ENCODE data around the gene CSNK2B. TPM values are rescaled to one million over a fixed set of nuclear protein-coding genes. Genes with fewer than 3 reads are reported as not detected.

Gene CSNK2B
- total and polyA plus RNA-seq, 9 of the 15 experiments (the other 6 are each of a cell fraction or from before 2014, with no cell fraction given): 120 to 1,126 (median 529) TPM

DNA sequence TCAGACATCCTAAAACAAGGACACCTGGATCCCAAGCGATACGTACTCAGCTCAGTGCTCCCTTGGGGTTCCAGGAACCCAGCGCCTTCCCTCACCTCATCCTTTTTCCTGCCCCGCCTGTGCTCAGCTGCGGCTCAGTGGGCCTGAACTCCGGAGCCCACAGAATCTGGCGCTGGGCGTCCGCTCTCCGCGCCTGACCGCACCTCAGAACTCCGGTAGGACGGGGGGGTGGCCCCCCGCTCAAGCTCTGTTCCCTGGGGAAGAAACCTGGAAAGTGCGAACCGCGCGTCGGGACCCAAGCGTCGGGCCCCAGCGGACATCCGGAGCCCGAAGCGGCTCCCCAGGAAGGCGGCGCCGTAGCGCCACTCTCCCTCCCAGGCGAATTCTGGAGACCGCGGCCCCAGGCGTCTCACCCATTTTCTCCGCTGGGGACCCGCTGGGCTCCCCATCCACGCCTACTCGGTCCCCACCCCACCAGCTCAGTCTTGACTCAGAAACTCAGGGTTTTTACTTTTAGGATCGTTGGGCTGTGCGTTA is 15.3 kb downstream of the CSNK2B start (continued):
- TF ChIP-seq, protein P1, sequence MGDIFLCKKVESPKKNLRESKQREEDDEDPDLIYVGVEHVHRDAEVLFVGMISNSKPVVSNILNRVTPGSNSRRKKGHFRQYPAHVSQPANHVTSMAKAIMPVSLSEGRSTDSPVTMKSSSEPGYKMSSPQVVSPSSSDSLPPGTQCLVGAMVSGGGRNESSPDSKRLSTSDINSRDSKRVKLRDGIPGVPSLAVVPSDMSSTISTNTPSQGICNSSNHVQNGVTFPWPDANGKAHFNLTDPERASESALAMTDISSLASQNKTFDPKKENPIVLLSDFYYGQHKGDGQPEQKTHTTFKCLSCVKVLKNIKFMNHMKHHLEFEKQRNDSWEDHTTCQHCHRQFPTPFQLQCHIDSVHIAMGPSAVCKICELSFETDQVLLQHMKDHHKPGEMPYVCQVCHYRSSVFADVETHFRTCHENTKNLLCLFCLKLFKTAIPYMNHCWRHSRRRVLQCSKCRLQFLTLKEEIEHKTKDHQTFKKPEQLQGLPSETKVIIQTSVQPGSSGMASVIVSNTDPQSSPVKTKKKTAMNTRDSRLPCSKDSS (IDR thresholded peaks at IDR 0.05; ENCODE audit: low read depth, partially characterized antibody): peak; percentile 23
- TF ChIP-seq PRMT5 (CRISPR knock-in tag; IDR thresholded peaks at IDR 0.05): 0 out of 2 replicates have a peak, but pooled peaks have one; percentile 53
- TF ChIP-seq XRCC5 (IDR thresholded peaks at IDR 0.05; ENCODE audit: low read depth, low read length): peak; percentile 4; the same call in 1 of the 2 replicates
- TF ChIP-seq RAD51 (IDR thresholded peaks at IDR 0.05; ENCODE audit: borderline replicate concordance, low read depth): no peak
- 0 out of 2 replicates have a peak, but pooled peaks have one; percentile 45 for TF ChIP-seq ZBTB7A (IDR thresholded peaks at IDR 0.05; ENCODE audit: borderline replicate concordance, control insufficient read depth, low read depth, low read length)
- TF ChIP-seq RBFOX2 (IDR thresholded peaks at IDR 0.05; ENCODE audit: low read depth, low read length): 0 out of 2 replicates have a peak, but pooled peaks have one; percentile 23
- TF ChIP-seq, protein P2, sequence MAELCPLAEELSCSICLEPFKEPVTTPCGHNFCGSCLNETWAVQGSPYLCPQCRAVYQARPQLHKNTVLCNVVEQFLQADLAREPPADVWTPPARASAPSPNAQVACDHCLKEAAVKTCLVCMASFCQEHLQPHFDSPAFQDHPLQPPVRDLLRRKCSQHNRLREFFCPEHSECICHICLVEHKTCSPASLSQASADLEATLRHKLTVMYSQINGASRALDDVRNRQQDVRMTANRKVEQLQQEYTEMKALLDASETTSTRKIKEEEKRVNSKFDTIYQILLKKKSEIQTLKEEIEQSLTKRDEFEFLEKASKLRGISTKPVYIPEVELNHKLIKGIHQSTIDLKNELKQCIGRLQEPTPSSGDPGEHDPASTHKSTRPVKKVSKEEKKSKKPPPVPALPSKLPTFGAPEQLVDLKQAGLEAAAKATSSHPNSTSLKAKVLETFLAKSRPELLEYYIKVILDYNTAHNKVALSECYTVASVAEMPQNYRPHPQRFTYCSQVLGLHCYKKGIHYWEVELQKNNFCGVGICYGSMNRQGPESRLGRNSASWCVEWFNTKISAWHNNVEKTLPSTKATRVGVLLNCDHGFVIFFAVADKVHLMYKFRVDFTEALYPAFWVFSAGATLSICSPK (IDR thresholded peaks at IDR 0.05; ENCODE audit: borderline replicate concordance): 0 out of 2 replicates have a peak, but pooled peaks have one; percentile 28
- TF ChIP-seq, protein P3, sequence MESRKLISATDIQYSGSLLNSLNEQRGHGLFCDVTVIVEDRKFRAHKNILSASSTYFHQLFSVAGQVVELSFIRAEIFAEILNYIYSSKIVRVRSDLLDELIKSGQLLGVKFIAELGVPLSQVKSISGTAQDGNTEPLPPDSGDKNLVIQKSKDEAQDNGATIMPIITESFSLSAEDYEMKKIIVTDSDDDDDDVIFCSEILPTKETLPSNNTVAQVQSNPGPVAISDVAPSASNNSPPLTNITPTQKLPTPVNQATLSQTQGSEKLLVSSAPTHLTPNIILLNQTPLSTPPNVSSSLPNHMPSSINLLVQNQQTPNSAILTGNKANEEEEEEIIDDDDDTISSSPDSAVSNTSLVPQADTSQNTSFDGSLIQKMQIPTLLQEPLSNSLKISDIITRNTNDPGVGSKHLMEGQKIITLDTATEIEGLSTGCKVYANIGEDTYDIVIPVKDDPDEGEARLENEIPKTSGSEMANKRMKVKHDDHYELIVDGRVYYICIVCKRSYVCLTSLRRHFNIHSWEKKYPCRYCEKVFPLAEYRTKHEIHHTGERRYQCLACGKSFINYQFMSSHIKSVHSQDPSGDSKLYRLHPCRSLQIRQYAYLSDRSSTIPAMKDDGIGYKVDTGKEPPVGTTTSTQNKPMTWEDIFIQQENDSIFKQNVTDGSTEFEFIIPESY (CRISPR knock-in tag; IDR thresholded peaks at IDR 0.05): peak; percentile 86
- TF ChIP-seq SP1 (CRISPR knock-in tag; IDR thresholded peaks at IDR 0.05): peak; percentile 11; the same call in 1 of the 2 replicates
- TF ChIP-seq RBM14 (IDR thresholded peaks at IDR 0.05; ENCODE audit: borderline replicate concordance, insufficient read depth, low read depth, low read length): peak; percentile 85; the same call in 1 of the 2 replicates
- 0 out of 2 replicates have a peak, but pooled peaks have one; percentile 62 for TF ChIP-seq HLTF (IDR thresholded peaks at IDR 0.05)
- TF ChIP-seq, protein P4, sequence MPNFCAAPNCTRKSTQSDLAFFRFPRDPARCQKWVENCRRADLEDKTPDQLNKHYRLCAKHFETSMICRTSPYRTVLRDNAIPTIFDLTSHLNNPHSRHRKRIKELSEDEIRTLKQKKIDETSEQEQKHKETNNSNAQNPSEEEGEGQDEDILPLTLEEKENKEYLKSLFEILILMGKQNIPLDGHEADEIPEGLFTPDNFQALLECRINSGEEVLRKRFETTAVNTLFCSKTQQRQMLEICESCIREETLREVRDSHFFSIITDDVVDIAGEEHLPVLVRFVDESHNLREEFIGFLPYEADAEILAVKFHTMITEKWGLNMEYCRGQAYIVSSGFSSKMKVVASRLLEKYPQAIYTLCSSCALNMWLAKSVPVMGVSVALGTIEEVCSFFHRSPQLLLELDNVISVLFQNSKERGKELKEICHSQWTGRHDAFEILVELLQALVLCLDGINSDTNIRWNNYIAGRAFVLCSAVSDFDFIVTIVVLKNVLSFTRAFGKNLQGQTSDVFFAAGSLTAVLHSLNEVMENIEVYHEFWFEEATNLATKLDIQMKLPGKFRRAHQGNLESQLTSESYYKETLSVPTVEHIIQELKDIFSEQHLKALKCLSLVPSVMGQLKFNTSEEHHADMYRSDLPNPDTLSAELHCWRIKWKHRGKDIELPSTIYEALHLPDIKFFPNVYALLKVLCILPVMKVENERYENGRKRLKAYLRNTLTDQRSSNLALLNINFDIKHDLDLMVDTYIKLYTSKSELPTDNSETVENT (CRISPR knock-in tag; IDR thresholded peaks at IDR 0.05): 0 out of 2 replicates have a peak, but pooled peaks have one; percentile 11
- peak; percentile 80 for TF ChIP-seq SRSF7 (optimal IDR thresholded peaks at IDR 0.05; ENCODE audit: low read depth, low read length)
- TF ChIP-seq, protein P5, sequence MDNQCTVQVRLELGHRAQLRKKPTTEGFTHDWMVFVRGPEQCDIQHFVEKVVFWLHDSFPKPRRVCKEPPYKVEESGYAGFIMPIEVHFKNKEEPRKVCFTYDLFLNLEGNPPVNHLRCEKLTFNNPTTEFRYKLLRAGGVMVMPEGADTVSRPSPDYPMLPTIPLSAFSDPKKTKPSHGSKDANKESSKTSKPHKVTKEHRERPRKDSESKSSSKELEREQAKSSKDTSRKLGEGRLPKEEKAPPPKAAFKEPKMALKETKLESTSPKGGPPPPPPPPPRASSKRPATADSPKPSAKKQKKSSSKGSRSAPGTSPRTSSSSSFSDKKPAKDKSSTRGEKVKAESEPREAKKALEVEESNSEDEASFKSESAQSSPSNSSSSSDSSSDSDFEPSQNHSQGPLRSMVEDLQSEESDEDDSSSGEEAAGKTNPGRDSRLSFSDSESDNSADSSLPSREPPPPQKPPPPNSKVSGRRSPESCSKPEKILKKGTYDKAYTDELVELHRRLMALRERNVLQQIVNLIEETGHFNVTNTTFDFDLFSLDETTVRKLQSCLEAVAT (IDR thresholded peaks at IDR 0.05): peak in 1 of 2 experiments; percentile 38; a peak in 1 of 4 replicates
